Panc1 (cell line): Measurements from ENCODE around the gene TRIM36. TPM values are rescaled to one million over a fixed set of nuclear protein-coding genes. Genes with fewer than 3 reads are reported as not detected.

ENCODE experiments used
- ATAC-seq: fragments of 200-7000 bp; cut with Tn5 transposase; 2 replicates; pipeline ENCODE4 v1.9.1; 2020; ENCODE audit warnings: mild to moderate bottlenecking, moderate library complexity
- BruUV-seq: library from RNA; stranded (reverse); fragments of 400-500 nt; replicated peaks from 2 replicates; lab custom pipeline; 2021; lab: Mats Ljungman, UMichigan
- CTCF ChIA-PET: fragments of 300-600 bp; sonication (Branson Sonifier 250); formaldehyde crosslinking; loops from one replicate; lab custom pipeline; 2022; ENCODE audit warnings: antibody characterized with exemption; lab: Charles Lee
- POLR2A ChIA-PET: fragments of 300-600 bp; sonication (Branson Sonifier 250); formaldehyde crosslinking; loops from one replicate; lab custom pipeline; 2022; ENCODE audit warnings: antibody characterized with exemption; lab: Charles Lee
- DNase-seq: peaks from one replicate; pipeline ENCODE4 v3.0.0-alpha.2; 2010; ENCODE audit warnings: low read depth, low spot score
- H3K27ac ChIP-seq: 2 replicates; pipeline ENCODE4 v1.5.1; 2011; ENCODE audit warnings: mild to moderate bottlenecking, low read length, inconsistent platforms
- H3K27me3 ChIP-seq: fragments of 200-500 bp; sonication (Bioruptor generic); 2 replicates; pipeline ENCODE4 v1.6.0; 2014; ENCODE audit warnings: low read length, inconsistent platforms; ENCODE audit not compliant: control insufficient read depth, insufficient read depth
- H3K36me3 ChIP-seq: fragments of 200-500 bp; sonication (Bioruptor generic); 2 replicates; pipeline ENCODE4 v1.5.1; 2014; ENCODE audit warnings: inconsistent platforms, mild to moderate bottlenecking, low read length, moderate library complexity; ENCODE audit not compliant: control insufficient read depth, insufficient read depth
- H3K4me1 ChIP-seq: 2 replicates; pipeline ENCODE4 v1.5.1; 2011; ENCODE audit warnings: inconsistent platforms, mild to moderate bottlenecking, low read length, moderate library complexity; ENCODE audit not compliant: control insufficient read depth, insufficient read depth
- H3K4me3 ChIP-seq, 2 experiments: 2 replicates each; pipeline ENCODE4 v1.5.1; 2011 to 2012; ENCODE audit warnings: low read depth in 2 of 2, low read length in 2 of 2, mild to moderate bottlenecking in 2 of 2, inconsistent platforms in 1 of 2, moderate library complexity in 1 of 2
- H3K9me3 ChIP-seq: fragments of 200-500 bp; sonication (Bioruptor generic); 2 replicates; pipeline ENCODE4 v1.5.1; 2014; ENCODE audit warnings: low read depth, mild to moderate bottlenecking, inconsistent platforms, low read length, moderate library complexity; ENCODE audit not compliant: control insufficient read depth, insufficient read depth
- POLR2AphosphoS5 ChIP-seq: IDR thresholded peaks from 2 replicates; pipeline ENCODE4 v1.6.1; 2012; ENCODE audit warnings: mild to moderate bottlenecking, low read depth, low read length, moderate library complexity
- REST ChIP-seq, 2 experiments: IDR thresholded peaks; 2 replicates each; pipeline ENCODE4 v1.6.1; 2011 to 2012; ENCODE audit warnings: low read depth in 2 of 2, control low read depth in 1 of 2, low read length in 1 of 2, mild to moderate bottlenecking in 1 of 2, moderate library complexity in 1 of 2; ENCODE audit not compliant: insufficient read depth in 1 of 2
- SIN3A ChIP-seq: IDR thresholded peaks from 2 replicates; pipeline ENCODE4 v1.6.1; 2012; ENCODE audit warnings: low read depth, mild to moderate bottlenecking, low read length, moderate library complexity, borderline replicate concordance; ENCODE audit not compliant: insufficient read depth
- TCF7L2 ChIP-seq: IDR thresholded peaks from 2 replicates; pipeline ENCODE4 v1.6.1; 2011; ENCODE audit warnings: mild to moderate bottlenecking, low read depth, low read length, inconsistent platforms
- in situ Hi-C: cut with HindIII; loops from 2 replicates; pipeline ENCODE4 v1.10.0; 2016; ENCODE audit warnings: low sequenced_read_pairs, low pct_unique_long_range_greater_than_20kb
- intact Hi-C: fragments of 100-400 bp; cut with micrococcal nuclease; formaldehyde crosslinking; loops from one replicate; pipeline ENCODE4 v1.10.0; 2022; ENCODE audit not compliant: unreplicated experiment
- total RNA-seq: library from RNA; stranded (reverse); gene quantifications from one replicate; pipeline ENCODE4 v1.2.1, GENCODE V29; 2021; ENCODE audit not compliant: unreplicated experiment
- TF ChIP-seq, protein P1 (sequence below): fragments of 450-650 bp; IDR thresholded peaks from 2 replicates; pipeline ENCODE4 v1.5.1; 2017; ENCODE audit warnings: mild to moderate bottlenecking

The TRIM36 gene
- total RNA-seq, 1 experiment from 2014 or later = 1.6 TPM

DNA sequence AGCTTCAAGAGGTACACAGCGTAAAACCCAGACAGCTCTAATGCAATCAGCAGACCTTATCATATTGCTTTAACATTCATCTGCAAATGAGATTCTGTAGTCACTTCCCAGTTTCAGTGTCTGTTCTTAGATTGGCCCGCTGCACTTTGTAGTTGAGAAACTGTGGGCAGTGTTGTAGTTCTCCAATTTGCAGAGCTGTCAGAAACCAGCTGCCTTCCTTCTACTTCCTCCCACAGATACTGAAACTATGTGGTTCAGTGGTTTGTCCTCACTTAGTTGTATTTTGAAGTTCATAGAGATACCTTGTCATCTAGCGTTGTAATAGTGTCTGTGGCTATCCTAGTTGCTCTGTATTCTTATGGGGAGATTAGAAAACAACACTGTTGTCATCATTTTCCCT, 39.6 kb upstream of the TRIM36 start:
- no peak for DNase-seq
- H3K27me3 ChIP-seq = no peaks in the 10 kb centered on the region
- CTCF ChIA-PET = no interaction called here
- no peak for TF ChIP-seq REST (IDR thresholded peaks at IDR 0.05; ENCODE audit: insufficient read depth in 1 of 2, low read depth in 2 of 2, low read length in 1 of 2)
- TF ChIP-seq SIN3A = no peak
- no peak for TF ChIP-seq TCF7L2
- TF ChIP-seq POLR2AphosphoS5 = no peak
- TF ChIP-seq, protein P1, sequence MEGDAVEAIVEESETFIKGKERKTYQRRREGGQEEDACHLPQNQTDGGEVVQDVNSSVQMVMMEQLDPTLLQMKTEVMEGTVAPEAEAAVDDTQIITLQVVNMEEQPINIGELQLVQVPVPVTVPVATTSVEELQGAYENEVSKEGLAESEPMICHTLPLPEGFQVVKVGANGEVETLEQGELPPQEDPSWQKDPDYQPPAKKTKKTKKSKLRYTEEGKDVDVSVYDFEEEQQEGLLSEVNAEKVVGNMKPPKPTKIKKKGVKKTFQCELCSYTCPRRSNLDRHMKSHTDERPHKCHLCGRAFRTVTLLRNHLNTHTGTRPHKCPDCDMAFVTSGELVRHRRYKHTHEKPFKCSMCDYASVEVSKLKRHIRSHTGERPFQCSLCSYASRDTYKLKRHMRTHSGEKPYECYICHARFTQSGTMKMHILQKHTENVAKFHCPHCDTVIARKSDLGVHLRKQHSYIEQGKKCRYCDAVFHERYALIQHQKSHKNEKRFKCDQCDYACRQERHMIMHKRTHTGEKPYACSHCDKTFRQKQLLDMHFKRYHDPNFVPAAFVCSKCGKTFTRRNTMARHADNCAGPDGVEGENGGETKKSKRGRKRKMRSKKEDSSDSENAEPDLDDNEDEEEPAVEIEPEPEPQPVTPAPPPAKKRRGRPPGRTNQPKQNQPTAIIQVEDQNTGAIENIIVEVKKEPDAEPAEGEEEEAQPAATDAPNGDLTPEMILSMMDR = no peak
- H3K9me3 ChIP-seq = no peaks in the 10 kb centered on the region
- intact Hi-C loops = no loop called here
- H3K4me3 ChIP-seq = no peak overlapping the region
- POLR2A ChIA-PET = no interaction called here
- no peaks in the 10 kb centered on the region for H3K36me3 ChIP-seq
- in situ Hi-C loops = no loop called here
- no peaks in the 10 kb centered on the region for H3K4me1 ChIP-seq
- H3K27ac ChIP-seq = no peak overlapping the region
- no TSS peak for BruUV-seq
- no peak for ATAC-seq

- ATAC-seq = no peak
Observed at GRCh38 chr5:115202952-115203351, 33.2 kb upstream of the TRIM36 start.

More at GRCh38 chr5:115202952-115203351, 33.2 kb upstream of the TRIM36 start:
- intact Hi-C loops (no loop called here), in situ Hi-C loops (no loop called here)
- CTCF ChIA-PET = no interaction called here
- H3K4me3 ChIP-seq = no peak overlapping the region
- no peaks in the 10 kb centered on the region for H3K27me3 ChIP-seq
- no peaks in the 10 kb centered on the region for H3K9me3 ChIP-seq
- H3K36me3 ChIP-seq = no peaks in the 10 kb centered on the region
- POLR2A ChIA-PET = no interaction called here
- H3K4me1 ChIP-seq = no peaks in the 10 kb centered on the region
- H3K27ac ChIP-seq = no peak overlapping the region
- no TSS peak for BruUV-seq
- TF ChIP-seq POLR2AphosphoS5 (no peak), SIN3A (no peak), TCF7L2 (no peak), REST (IDR thresholded peaks at IDR 0.05; ENCODE audit: insufficient read depth in 1 of 2, low read depth in 2 of 2, low read length in 1 of 2) (no peak)
- TF ChIP-seq, protein P1 = no peak
- no peak for DNase-seq
